ES-I3 (cell line): ENCODE data around the gene BDH1.
"Not testable (repeated sequence)": the region's sequence is repeated elsewhere in the genome, so short reads cannot be mapped to it uniquely, and the experiment has no call there.

Experiments used
- H3K36me3 ChIP-seq: 2 replicates; pipeline ENCODE4 v1.6.1; 2013; ENCODE audit warnings: mild to moderate bottlenecking, low read length, control low read depth, moderate library complexity; ENCODE audit not compliant: insufficient read depth
- H3K4me1 ChIP-seq: 2 replicates; pipeline ENCODE4 v1.6.1; 2013; ENCODE audit warnings: mild to moderate bottlenecking, control low read depth, low read length; ENCODE audit not compliant: insufficient read depth
- H3K9ac ChIP-seq: 2 replicates; pipeline ENCODE4 v1.6.1; 2013; ENCODE audit warnings: low read depth, mild to moderate bottlenecking, low read length, moderate library complexity
- H3K9me3 ChIP-seq: 2 replicates; pipeline ENCODE4 v1.6.1; 2013; ENCODE audit warnings: mild to moderate bottlenecking, low read length, moderate library complexity; ENCODE audit not compliant: control insufficient read depth, insufficient read depth

The BDH1 gene

DNA sequence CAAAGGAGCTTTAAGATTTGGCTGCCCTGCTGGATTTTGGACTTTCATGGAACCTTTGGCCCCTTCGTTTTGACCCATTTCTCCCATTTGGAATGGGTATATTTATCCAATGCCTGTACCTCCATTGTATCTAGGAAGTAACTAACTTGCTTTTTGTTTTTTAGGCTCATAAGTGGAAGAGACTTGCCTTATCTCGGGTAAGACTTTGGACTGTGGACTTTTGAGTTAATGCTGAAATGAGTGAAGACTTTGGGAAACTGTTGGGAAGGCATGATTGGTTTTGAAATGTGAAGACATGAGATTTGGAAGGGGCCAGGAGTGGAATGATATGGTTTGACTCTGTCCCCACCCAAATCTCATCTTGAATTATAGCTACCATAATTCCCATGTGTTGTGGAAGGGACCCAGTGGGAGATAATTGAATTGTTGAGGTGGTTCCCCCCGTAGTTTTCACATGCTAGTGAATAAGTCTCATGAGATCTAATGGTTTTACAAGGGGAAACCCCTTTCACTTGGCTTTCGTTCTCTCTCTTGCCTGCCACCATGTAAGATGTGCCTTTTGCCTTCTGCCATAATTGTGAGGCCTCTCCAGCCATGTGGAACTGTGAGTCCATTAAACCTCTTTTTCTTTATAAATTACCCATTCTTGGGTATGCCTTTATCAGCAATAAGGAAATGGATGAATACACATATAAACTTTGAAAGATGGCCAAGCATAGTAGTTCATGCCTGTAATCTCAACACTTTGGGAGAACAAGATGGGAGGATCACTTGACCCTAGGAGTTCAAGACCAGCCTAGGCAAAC, 15.5 kb upstream of the BDH1 start:
- H3K4me1 ChIP-seq = peaks cover 18% of the 10 kb centered on the region; the same call in 1 of the 2 replicates
- H3K36me3 ChIP-seq, H3K9ac ChIP-seq: not testable (repeated sequence)
- H3K9me3 ChIP-seq = peaks cover 12% of the 10 kb centered on the region

DNA sequence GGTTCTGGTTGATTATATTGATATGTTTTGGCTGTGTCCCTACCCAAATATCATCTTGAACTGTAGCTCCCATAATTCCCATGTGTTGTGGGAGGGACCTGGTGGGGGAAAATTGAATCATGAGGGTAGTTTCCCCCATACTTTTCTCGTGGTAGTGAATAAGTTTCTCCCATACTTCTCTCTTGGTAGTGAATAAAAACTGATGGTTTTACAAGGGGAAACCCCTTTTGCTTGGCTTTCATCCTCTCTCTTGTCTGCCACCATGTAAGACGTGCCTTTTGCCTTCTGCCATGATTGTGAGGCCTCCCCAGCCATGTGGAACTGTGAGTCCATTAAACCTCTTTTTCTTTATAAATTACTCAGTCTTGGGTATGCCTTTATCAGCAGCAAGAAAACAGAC, 13.7 kb upstream of the BDH1 start:
- not testable (repeated sequence) for H3K4me1 ChIP-seq
- H3K9me3 ChIP-seq = peaks cover 12% of the 10 kb centered on the region

DNA sequence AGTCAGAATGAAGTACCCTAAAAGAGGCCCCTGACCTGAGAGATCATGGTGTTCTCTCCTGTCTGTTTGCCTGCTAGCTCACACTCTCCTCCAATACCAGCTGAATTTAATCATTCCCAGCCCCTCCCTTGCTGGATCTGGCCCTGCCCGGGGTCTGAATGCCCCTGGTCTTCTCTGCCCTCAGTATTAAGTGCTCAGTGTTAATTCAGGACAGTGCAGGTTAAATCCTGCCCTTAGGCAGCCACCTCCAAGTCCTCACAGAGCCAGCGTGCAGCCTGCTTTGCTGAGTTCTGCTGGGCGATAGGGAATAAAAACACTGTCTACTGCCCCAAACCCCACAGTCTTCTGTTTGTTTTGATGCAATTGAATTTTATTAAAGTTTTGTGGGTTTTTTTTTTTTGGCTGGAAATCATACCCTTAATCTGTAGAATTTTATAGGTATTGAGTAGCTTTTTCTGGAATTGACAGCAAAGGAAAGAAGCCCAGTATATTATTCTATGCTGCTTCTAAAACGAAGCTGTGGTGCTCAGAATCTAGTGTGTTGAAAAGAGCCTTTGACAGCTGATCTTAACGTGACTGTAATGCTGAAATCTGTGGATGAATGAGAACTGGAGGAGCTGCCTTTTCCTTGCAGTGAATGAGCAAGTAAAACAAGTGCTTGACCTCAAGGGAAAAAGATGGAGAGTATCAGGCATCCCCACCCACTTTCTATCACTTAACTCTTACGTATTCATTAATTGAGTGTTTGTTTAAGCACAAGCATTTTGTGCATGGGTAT, 12.3 kb upstream of the BDH1 start:
- no peaks in the 10 kb centered on the region for H3K4me1 ChIP-seq
- peaks cover 13% of the 10 kb centered on the region for H3K9me3 ChIP-seq
- H3K9ac ChIP-seq = no peak overlapping the region
- H3K36me3 ChIP-seq = no peaks in the 10 kb centered on the region

More for the DNA sequence above, 13.7 kb upstream of the BDH1 start:
- not testable (repeated sequence) for H3K36me3 ChIP-seq, H3K9ac ChIP-seq

DNA sequence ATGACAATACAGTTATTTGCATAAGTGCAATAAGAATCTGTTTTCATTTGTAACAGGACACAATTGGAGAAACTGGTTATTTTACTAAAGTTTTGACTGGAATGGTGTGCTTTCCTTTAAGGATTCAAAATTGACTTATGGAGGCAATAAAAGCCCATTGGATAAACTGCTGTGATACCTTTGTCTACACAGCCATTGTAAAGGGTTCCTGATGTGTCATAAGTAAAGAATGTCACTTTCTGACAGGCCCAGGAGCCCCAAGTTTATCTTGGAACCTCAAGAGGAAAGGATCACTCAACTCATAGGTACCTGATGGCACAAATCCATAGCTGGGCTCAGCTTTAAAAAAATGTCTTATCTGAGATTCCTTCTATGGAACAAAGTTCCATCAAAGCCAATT, 10.4 kb upstream of the BDH1 start:
- not testable (repeated sequence) for H3K36me3 ChIP-seq, H3K9ac ChIP-seq

DNA sequence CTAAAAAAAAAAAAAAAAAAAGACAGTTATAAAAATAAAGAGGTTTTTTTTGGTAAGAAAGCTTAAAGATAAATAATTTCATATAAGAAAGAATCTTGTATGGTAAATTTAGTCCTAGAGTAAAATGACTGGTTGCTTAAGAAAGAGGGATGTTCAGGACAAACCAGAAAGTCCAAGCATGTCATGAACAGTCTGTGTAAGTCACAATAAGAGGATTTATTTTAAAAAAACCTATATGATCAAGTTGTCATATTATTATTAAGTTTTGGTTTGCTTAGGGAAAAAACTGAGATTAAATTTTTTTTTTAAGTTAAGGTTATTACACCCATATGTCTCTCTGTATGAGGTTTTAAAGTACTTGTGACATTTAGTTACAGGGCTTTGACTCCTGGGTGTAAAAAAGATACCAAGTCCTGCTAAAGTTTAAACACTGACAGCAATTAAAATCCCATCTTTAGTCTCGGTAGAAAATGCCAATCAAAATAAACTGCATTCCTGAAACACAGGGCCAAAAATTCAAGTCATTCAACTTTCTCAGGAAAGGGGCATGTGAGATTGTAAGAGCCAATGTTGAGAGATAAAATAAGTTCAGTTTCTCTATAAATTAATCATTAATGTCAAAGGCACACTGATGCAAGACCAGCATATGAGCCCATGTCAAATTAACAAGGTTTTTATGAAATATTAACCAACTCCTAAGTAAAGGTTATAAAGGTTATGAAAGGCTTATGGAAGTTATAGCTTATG, 8.5 kb upstream of the BDH1 start:
- Histone ChIP-seq H3K9ac (no peak overlapping the region), H3K4me1 (no peaks in the 10 kb centered on the region), H3K36me3 (no peaks in the 10 kb centered on the region), H3K9me3 (peaks cover 18% of the 10 kb centered on the region)

More for the DNA sequence above, 10.4 kb upstream of the BDH1 start:
- peaks cover 18% of the 10 kb centered on the region for H3K9me3 ChIP-seq
- not testable (repeated sequence) for H3K4me1 ChIP-seq

DNA sequence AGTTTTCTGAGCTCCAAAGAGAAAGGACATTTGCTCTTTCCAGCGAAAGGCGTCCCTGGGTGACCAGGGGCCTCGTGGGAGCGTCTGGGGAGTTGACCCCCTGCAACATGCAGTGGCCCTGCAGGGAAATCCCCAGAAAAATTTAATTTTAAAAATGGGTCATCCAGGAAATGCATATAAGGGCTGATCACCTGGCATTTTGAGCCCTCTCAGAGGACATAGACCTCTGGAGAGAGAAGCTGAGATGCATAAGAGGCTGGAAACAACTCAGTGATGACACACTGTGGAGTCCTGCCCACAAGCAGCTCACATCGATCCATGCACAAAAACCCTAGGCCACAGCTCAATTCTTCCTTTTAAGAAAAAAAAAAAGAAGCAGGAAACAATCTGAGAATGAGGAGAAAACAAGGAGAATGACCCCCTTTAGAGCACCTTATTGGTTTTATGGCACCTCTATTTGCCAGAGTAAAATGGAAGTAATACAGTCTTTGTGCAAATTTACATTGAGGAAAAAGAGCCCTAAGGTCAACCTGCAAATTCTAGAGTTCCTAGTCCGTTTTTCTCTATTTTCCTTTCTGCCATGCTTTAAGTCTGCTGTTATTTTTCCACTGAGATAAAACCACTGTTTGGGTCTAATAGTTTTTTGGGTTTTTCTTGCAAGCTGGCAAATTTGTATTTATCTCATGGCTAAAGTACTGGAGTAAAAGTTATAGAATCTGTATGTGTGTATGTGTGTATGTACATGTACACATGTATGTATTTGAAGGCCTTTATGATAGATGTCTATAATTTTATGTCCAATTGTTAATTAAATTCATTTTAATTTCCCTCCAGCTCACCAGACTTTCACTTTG, 6.9 kb upstream of the BDH1 start:
- Histone ChIP-seq H3K4me1 (no peaks in the 10 kb centered on the region), H3K9me3 (peaks cover 18% of the 10 kb centered on the region), H3K36me3 (no peaks in the 10 kb centered on the region), H3K9ac (no peak overlapping the region)

DNA sequence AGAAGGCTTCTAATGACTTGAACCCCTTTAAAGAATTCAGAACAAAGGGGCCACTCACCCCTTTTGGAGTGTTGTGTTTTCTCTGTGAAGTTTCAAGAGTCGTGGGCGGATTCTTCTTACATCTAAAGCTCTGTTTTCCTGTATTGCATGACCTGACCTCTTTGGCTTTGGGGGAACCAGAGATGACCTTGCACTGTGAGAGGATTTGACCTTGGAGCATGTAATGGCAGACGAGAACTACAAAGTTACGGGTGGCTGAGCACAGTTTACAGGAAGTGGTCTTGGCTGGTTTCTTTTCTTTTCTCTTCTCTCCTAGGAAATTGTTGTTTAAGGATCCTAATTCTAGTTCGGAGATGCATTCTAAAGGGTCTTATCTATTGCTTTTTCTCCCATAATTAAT, 6.2 kb upstream of the BDH1 start:
- Histone ChIP-seq H3K9ac (no peak overlapping the region), H3K36me3 (no peaks in the 10 kb centered on the region), H3K4me1 (no peaks in the 10 kb centered on the region), H3K9me3 (peaks cover 17% of the 10 kb centered on the region)

DNA sequence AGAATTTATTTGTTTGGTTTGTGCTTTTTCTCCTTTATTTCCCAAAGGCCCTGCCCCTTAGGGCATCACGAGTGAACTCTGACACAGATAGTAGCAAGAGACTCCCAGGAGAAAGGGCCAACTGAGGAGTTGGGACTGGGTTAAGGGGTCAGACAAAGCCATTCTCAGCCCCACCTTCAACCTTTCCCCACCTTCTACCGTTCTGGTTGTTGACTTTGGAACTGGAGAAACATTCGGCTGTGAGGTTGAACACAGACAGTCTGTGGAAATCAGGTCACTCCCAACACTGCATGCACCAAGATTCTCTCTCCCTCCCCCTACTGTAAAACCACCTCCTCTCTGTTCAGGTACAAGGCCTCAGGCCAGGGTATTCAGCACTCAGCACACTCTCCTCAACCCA, 3.9 kb upstream of the BDH1 start:
- Histone ChIP-seq H3K36me3 (no peaks in the 10 kb centered on the region), H3K4me1 (no peaks in the 10 kb centered on the region), H3K9ac (no peak overlapping the region), H3K9me3 (peaks cover 11% of the 10 kb centered on the region)

DNA sequence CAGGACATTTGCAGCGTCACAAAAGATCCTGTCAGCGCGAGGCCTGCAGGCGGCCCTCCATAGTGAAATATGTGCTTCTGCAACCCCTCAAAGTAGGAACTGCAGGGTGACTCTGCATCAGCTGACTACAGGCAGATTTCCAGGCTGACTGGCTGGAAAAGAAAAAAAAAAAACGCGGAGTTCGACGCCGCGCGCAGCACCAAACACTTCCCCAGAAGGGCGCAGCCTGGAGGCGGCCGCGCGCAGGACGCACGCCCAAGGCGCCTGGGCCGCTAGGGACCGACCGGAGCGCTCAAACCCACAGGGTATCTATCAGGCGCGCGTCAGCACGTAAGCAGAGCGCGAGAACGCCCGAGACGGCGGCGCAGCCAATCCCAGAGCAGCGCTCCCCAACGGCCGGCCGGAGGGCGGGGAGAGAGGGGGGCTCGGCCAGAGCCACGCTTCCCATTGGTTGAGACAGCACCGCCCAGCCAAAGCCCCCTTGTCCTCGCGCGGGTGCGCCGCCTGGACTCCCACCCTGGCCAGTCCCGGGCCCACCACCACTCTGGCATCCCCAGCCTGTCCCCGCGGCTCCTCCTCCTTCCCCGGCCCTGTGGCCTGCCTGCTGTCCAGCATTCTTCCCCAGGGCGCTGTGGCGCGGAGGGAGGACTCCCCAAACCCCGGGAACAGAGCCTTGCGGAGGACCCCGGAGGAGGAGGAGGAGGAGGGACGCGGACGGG, 1.0 kb downstream of the BDH1 start:
- Histone ChIP-seq H3K4me1 (peaks cover 6% of the 10 kb centered on the region), H3K36me3 (no peaks in the 10 kb centered on the region), H3K9me3 (no peaks in the 10 kb centered on the region; the same call in 1 of the 2 replicates), H3K9ac (peak overlapping the region; percentile 80)

DNA sequence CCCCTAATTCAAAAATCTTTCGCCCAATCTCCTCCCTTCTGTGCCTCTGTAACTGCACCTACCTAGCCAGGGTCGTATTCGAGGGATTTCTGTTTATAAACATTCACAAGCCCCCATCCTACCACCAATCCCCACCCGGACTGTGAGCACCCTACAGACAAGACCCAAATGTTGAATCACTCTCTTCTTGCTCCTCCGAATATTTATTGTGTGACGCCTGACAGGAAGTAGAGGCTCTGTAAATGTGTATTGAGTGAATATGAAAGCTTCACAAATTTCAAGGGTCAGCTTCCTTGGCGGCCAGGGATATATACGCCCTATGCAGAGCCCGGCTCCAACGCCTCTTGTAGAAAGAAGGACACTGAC, 1.6 kb downstream of the BDH1 start:
- Histone ChIP-seq H3K4me1 (peaks cover 11% of the 10 kb centered on the region), H3K36me3 (no peaks in the 10 kb centered on the region), H3K9ac (peak overlapping the region; percentile 80; the same call in 1 of the 2 replicates), H3K9me3 (no peaks in the 10 kb centered on the region; the same call in 1 of the 2 replicates)

DNA sequence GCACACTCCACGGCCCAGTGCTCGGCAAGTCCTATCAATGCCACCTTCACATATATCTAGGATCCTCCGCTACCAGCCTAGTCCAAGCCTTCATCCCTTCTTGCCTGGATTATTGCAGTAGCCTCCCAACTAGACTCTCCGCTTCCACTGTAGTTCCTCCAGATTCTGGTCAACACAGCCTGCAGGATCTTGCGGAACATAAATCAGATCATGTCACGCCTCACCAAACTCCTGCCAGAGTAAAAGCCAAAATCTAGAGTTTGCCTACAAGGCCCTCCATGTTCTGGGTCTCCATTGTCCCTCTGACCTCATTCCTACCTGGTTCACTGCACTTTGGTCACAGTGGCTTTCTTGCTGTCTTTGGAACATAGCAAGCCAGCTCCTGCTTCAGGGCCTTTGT, 3.6 kb downstream of the BDH1 start:
- H3K36me3 ChIP-seq = no peaks in the 10 kb centered on the region

DNA sequence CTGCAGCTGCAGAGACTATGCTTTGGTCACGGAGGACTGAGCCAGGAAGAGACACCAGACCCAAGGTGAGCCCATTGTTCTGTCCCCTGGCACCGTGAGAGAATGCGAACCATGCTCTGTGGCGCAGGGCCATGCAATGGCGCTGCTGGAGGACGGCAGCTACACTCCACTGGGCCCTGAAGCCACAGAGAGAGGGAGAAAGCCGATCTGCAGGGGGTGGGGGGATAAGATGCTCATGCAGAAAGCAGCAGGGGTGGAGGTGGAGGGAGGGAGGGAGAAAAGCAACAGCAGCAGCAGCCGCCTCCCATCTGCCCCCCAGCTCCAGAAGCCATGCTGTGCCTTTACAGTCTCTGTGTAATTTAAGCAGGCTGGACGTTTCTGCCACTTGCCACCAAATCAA, 5.3 kb downstream of the BDH1 start:
- Histone ChIP-seq H3K4me1 (peaks cover 20% of the 10 kb centered on the region), H3K36me3 (no peaks in the 10 kb centered on the region), H3K9me3 (no peaks in the 10 kb centered on the region), H3K9ac (no peak overlapping the region)

More for the DNA sequence above, 3.6 kb downstream of the BDH1 start:
- H3K4me1 ChIP-seq = peaks cover 19% of the 10 kb centered on the region
- no peaks in the 10 kb centered on the region for H3K9me3 ChIP-seq
- H3K9ac ChIP-seq = no peak overlapping the region

DNA sequence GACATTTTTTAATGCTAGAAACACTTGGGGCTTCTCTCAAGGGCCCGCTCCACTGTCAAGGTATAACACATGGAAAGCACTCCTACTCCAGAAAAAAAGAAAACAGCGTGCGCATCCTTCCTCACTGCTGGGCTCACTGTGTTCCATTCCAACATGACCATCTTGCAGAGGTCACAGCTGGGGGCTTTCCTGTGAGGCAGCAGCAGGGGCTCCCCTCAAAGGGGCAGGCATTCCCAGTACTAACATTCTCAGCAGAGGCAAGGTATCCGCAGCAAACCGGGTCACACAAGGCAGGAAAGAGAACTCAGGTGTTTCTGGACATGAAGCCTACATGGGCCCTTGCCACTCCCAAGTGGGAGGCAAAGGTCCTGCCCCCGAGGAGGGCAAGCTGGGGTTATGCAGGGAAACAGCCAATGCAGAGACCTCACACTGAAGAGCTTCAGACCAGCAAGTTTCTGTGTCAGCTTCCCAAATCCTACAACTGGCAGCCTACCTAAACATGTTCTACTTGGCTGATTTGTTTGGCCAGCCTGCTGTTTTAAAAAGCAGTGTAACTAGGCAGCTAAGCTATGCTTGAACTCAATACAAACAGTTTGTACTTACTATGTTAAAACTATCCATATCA, 6.4 kb downstream of the BDH1 start:
- H3K36me3 ChIP-seq = no peaks in the 10 kb centered on the region
- peaks cover 20% of the 10 kb centered on the region for H3K4me1 ChIP-seq
- no peaks in the 10 kb centered on the region for H3K9me3 ChIP-seq
- no peak overlapping the region for H3K9ac ChIP-seq
